NT2/D1 (cell line): ENCODE results near the gene SGO2.
"Not testable (repeated sequence)": the region's sequence is repeated elsewhere in the genome, so short reads cannot be mapped to it uniquely, and the experiment has no call there.

Source experiments
- DNase-seq: peaks from one replicate; pipeline ENCODE4 v3.0.0-alpha.2; 2011; ENCODE audit warnings: low read depth, low spot score
- H3K27me3 ChIP-seq: 2 replicates; pipeline ENCODE4 v1.6.0; 2011; ENCODE audit warnings: mild to moderate bottlenecking; ENCODE audit not compliant: insufficient read length, insufficient read depth
- H3K36me3 ChIP-seq: 2 replicates; pipeline ENCODE4 v1.6.1; 2011; ENCODE audit warnings: mild to moderate bottlenecking, low read length, mixed read lengths; ENCODE audit not compliant: insufficient read depth, insufficient read length
- H3K4me1 ChIP-seq: 2 replicates; pipeline ENCODE4 v1.5.1; 2011; ENCODE audit not compliant: insufficient read depth, insufficient read length
- H3K4me3 ChIP-seq: 2 replicates; pipeline ENCODE4 v1.5.1; 2011; ENCODE audit warnings: low read depth; ENCODE audit not compliant: insufficient read length
- H3K9ac ChIP-seq: 2 replicates; pipeline ENCODE4 v1.6.0; 2011; ENCODE audit warnings: low read depth; ENCODE audit not compliant: insufficient read length
- H3K9me3 ChIP-seq: 2 replicates; pipeline ENCODE4 v1.5.1; 2011; ENCODE audit warnings: mild to moderate bottlenecking, low read length; ENCODE audit not compliant: insufficient read depth
- SUZ12 ChIP-seq: IDR thresholded peaks from 2 replicates; pipeline ENCODE4 v1.6.1; 2011; ENCODE audit not compliant: insufficient read length, insufficient read depth; ENCODE audit errors: extremely low read depth
- YY1 ChIP-seq: IDR thresholded peaks from 2 replicates; pipeline ENCODE4 v1.6.1; 2011; ENCODE audit not compliant: insufficient read length, insufficient read depth
- ZNF274 ChIP-seq: IDR thresholded peaks from 2 replicates; pipeline ENCODE4 v1.6.1; 2011; ENCODE audit warnings: mild to moderate bottlenecking, low read depth, low read length

The SGO2 gene

DNA sequence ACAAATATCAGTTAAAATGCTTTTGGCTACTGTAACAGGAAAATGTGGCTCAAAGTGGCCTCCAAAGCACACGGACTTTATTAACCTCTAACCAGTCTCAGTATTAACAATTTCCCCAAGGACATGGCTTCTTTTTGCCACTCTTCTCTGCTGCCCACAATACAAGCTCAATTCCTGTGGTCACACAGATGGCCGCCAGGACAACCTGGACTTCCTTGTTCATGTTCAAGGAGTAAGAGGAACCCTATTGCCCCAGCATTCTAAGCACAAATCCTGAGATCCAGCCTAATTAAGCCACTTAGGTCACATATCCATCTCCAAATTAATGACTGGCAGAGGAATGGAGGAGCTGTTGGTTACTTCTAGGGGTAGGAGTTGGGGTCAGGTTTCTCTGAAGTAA is 98.0 kb downstream of the SGO2 start:
- Histone ChIP-seq H3K4me3 (no peak overlapping the region), H3K27me3 (no peaks in the 10 kb centered on the region), H3K36me3 (no peaks in the 10 kb centered on the region), H3K9me3 (no peaks in the 10 kb centered on the region), H3K4me1 (peaks cover 4% of the 10 kb centered on the region), H3K9ac (no peak overlapping the region)
- DNase-seq, result no peak
- TF ChIP-seq YY1 (no peak), SUZ12 (no peak), ZNF274 (no peak)

DNA sequence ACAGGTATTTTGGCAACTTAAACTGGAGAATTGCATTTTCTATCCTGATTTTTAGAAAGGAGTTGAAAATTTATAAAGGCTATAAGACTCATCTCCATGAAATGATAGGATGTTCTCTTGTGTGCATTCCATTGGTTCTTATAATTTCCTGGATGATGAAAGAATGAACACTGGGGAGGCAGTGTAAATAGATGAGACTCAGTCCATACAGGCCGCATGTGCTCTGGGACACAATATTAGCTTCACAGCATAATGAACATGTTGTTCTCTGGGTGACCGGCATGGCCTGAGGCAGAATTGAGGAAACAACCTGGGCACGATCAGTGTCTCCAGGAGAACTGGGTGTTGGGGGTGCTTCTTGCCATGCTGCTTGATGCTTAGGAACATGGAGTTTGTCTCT is 98.7 kb downstream of the SGO2 start:
- DNase-seq, result no peak
- H3K4me1 ChIP-seq, result peaks cover 4% of the 10 kb centered on the region
- H3K36me3 ChIP-seq, result no peaks in the 10 kb centered on the region
- no peaks in the 10 kb centered on the region for H3K27me3 ChIP-seq
- H3K9ac ChIP-seq, result no peak overlapping the region
- H3K9me3 ChIP-seq, result no peaks in the 10 kb centered on the region
- no peak overlapping the region for H3K4me3 ChIP-seq
- no peak for TF ChIP-seq ZNF274
- no peak for TF ChIP-seq SUZ12
- no peak for TF ChIP-seq YY1

DNA sequence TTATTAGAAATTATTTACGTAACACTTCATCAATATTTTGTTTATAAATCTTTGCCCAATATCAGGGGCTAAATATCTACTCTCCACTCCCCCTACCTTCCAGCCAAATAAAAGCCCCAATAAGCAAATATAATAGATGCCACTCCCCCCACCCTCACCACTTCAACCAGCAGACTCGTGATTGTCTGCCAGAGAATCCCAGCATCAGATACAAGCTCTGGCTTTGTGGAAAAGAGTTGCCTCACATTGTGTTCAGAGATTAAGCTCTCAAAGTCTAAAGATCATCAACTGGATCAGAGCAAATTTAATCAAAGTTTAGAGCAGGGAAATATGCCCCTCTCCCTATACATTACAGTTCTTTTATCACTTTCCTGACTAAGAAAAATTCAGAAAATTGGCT is 99.3 kb downstream of the SGO2 start:
- H3K36me3 ChIP-seq, result no peaks in the 10 kb centered on the region
- H3K9ac ChIP-seq, result no peak overlapping the region
- H3K4me3 ChIP-seq, result no peak overlapping the region
- no peaks in the 10 kb centered on the region for H3K9me3 ChIP-seq
- TF ChIP-seq YY1, result no peak
- no peak for TF ChIP-seq ZNF274
- TF ChIP-seq SUZ12, result no peak
- H3K4me1 ChIP-seq, result peaks cover 4% of the 10 kb centered on the region
- no peak for DNase-seq
- H3K27me3 ChIP-seq, result no peaks in the 10 kb centered on the region

DNA sequence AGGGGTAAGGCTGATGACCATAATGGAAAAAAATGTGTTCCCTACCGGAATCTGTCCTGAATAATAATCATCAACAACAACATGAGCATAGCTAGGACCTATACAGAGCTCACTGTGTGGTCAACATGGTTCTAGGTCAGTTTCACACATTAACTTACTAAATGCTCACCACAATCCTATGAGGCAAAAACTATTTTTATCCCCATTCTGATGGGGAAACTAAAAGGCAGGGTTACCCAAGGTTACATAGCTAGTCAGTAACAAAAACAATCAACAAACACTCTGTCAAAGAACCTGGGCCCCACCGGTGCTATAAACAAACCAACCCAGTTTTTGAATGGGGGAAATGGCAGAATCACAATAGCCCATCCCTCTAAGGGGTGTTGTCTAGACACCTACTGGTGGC is 100.0 kb downstream of the SGO2 start:
- H3K9me3 ChIP-seq, result no peaks in the 10 kb centered on the region
- H3K4me1 ChIP-seq, result peaks cover 4% of the 10 kb centered on the region
- TF ChIP-seq ZNF274 (no peak), SUZ12 (no peak), YY1 (no peak)
- H3K9ac ChIP-seq, result no peak overlapping the region
- DNase-seq, result peak; percentile 9
- H3K4me3 ChIP-seq, result no peak overlapping the region
- H3K36me3 ChIP-seq, result no peaks in the 10 kb centered on the region
- H3K27me3 ChIP-seq, result no peaks in the 10 kb centered on the region

DNA sequence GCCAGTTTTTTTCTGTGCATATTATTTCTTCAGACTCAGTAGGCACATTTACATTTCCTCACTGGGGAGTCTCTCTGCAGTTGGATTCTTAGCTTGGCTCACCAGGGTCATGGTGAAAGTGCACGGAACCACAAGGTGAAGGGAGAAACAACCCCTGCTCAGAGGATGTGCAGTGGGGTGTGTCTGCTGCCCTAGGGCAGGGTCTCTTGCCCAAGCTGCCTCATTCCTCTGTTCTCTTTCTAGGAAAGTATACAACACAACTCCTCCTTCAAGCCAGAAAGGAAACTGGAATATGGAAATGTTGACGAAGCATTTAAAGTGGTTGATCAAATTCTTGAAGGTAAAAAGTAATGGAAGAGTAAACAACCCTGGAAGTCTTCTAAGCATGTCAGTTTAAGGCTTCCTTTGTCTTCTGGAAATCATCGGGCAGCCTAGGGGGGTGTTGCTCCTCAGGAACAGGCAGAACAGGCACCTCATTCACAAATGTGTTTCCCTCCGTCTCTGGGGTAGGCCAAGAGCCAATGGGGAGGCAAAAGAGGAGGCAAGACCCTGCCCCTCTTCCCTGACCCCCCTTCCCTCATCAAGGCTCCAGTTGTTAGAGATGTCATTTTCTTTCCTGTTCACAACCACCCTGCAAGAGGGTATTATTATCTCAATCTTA is 101.2 kb downstream of the SGO2 start:
- Histone ChIP-seq H3K4me1 (peaks cover 4% of the 10 kb centered on the region), H3K9me3 (no peaks in the 10 kb centered on the region), H3K4me3 (no peak overlapping the region), H3K27me3 (no peaks in the 10 kb centered on the region), H3K9ac (no peak overlapping the region), H3K36me3 (no peaks in the 10 kb centered on the region)
- no peak for TF ChIP-seq ZNF274
- no peak for TF ChIP-seq YY1
- no peak for TF ChIP-seq SUZ12
- DNase-seq, result no peak

DNA sequence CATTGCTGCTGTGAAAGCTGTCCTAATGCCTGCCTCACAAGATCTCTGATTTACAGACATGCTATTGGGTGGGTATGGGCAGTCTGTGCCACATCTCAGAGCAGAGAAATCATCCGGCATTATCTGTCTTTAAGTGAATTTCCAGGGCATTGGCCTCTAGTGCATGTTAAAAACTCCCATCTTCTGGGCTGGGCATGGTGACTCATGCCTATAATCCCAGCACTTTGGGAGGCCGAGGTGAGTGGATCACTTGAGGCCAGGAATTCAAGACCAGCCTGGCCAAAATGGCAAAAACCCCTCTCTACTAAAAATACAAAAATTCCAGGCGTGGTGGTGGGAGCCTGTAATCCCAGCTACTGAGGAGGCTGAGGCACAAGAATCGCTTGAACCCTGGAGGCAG is 102.5 kb downstream of the SGO2 start:
- not testable (repeated sequence) for DNase-seq

DNA sequence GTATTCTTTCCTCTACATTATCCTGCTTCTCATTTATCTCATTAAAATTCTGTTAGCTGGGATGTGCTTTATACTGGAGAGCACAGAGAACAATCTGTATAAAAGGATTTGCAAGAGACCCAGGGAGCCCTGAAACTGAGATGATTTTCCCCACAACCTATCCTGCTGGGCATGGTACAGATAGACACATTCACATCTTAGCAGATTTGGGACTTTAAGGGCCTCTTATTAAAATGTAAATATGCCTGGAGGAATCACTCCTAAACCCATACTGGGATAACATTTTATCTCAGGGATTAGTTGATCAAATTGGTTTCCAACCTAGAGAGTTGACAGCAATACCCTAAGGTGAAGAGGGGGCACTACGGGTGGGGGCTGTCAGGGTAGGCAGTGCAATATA is 105.3 kb downstream of the SGO2 start:
- TF ChIP-seq ZNF274 (no peak), YY1 (no peak), SUZ12 (no peak)
- H3K4me3 ChIP-seq, result no peak overlapping the region
- H3K9ac ChIP-seq, result no peak overlapping the region
- no peak for DNase-seq
- H3K4me1 ChIP-seq, result peaks cover 6% of the 10 kb centered on the region
- H3K27me3 ChIP-seq, result no peaks in the 10 kb centered on the region
- no peaks in the 10 kb centered on the region for H3K36me3 ChIP-seq
- H3K9me3 ChIP-seq, result no peaks in the 10 kb centered on the region

More for the DNA sequence above, 102.5 kb downstream of the SGO2 start:
- H3K4me3 ChIP-seq, H3K4me1 ChIP-seq, H3K9ac ChIP-seq, H3K9me3 ChIP-seq, H3K27me3 ChIP-seq, H3K36me3 ChIP-seq: not testable (repeated sequence)
